GM23338 (cell line): ENCODE results near the gene WASF2. TPM values are rescaled to one million over a fixed set of nuclear protein-coding genes. Genes with fewer than 3 reads are reported as not detected.

Experiments used
- ATAC-seq: fragments of 200-7000 bp; cut with Tn5 transposase; 3 replicates; pipeline ENCODE4 v1.9.1; 2020
- DNase-seq: peaks from one replicate; pipeline ENCODE4 v3.0.0-alpha.2; 2015; ENCODE audit warnings: low spot score
- H2AFZ ChIP-seq: fragments of 200-600 bp; sonication (generic); 2 replicates; pipeline ENCODE4 v1.8.0; 2016; ENCODE audit warnings: antibody characterized with exemption, mild to moderate bottlenecking, moderate library complexity
- H3F3A ChIP-seq: fragments of 200-600 bp; sonication (generic); replicated peaks from 2 replicates; pipeline ENCODE4 v1.8.0; 2017; ENCODE audit warnings: antibody characterized with exemption, mixed run types, low read depth
- H3K27ac ChIP-seq: fragments of 200-600 bp; sonication (generic); 2 replicates; pipeline ENCODE4 v1.6.1; 2016; ENCODE audit warnings: low read depth
- H3K27me3 ChIP-seq: fragments of 200-600 bp; sonication (generic); 2 replicates; pipeline ENCODE4 v1.8.0; 2016; ENCODE audit warnings: mild to moderate bottlenecking, mixed run types, moderate library complexity; ENCODE audit not compliant: insufficient read depth
- H3K36me3 ChIP-seq: fragments of 200-600 bp; sonication (generic); 2 replicates; pipeline ENCODE4 v1.8.0; 2016; ENCODE audit warnings: mild to moderate bottlenecking; ENCODE audit not compliant: insufficient read depth
- H3K4me1 ChIP-seq: fragments of 200-600 bp; sonication (generic); 2 replicates; pipeline ENCODE4 v1.8.0; 2016; ENCODE audit warnings: mild to moderate bottlenecking, moderate library complexity; ENCODE audit not compliant: insufficient read depth
- H3K4me2 ChIP-seq: fragments of 200-600 bp; sonication (generic); 2 replicates; pipeline ENCODE4 v1.7.1; 2017; ENCODE audit warnings: mixed run types
- H3K4me3 ChIP-seq: fragments of 200-600 bp; sonication (generic); 2 replicates; pipeline ENCODE4 v1.6.1; 2016; ENCODE audit warnings: mixed run types
- H3K79me2 ChIP-seq: fragments of 200-600 bp; sonication (generic); replicated peaks from 2 replicates; pipeline ENCODE4 v1.8.0; 2017; ENCODE audit warnings: mild to moderate bottlenecking; ENCODE audit not compliant: insufficient read depth
- H3K9me2 ChIP-seq: fragments of 200-600 bp; sonication (generic); 2 replicates; pipeline ENCODE4 v1.8.0; 2017; ENCODE audit not compliant: insufficient read depth
- H4K20me1 ChIP-seq: fragments of 200-600 bp; sonication (generic); replicated peaks from 2 replicates; pipeline ENCODE4 v1.8.0; 2017; ENCODE audit warnings: mild to moderate bottlenecking; ENCODE audit not compliant: insufficient read depth
- H3K27ac Mint-ChIP-seq: 2 replicates; pipeline ENCODE4 v1.8.0; 2020; ENCODE audit warnings: inconsistent platforms, mild to moderate bottlenecking, moderate library complexity, mixed read lengths
- H3K27me3 Mint-ChIP-seq: 3 replicates; pipeline ENCODE4 v1.8.0; 2022; ENCODE audit warnings: low read depth, mild to moderate bottlenecking, moderate library complexity, mixed read lengths, inconsistent platforms; ENCODE audit not compliant: insufficient read depth, poor library complexity
- H3K36me3 Mint-ChIP-seq: 3 replicates; pipeline ENCODE4 v1.8.0; 2021; ENCODE audit warnings: low read depth, mild to moderate bottlenecking, inconsistent platforms, moderate library complexity, mixed read lengths
- H3K4me1 Mint-ChIP-seq: 3 replicates; pipeline ENCODE4 v1.8.0; 2020; ENCODE audit warnings: mild to moderate bottlenecking, inconsistent platforms, mixed read lengths
- H3K4me3 Mint-ChIP-seq: 3 replicates; pipeline ENCODE4 v1.8.0; 2021; ENCODE audit warnings: moderate library complexity, mild to moderate bottlenecking, inconsistent platforms, mixed read lengths
- H3K9me3 Mint-ChIP-seq: 3 replicates; pipeline ENCODE4 v1.8.0; 2020; ENCODE audit warnings: moderate library complexity, mild to moderate bottlenecking, inconsistent platforms, mixed read lengths
- CREB1 ChIP-seq: fragments of 250-450 bp; sonication (Bioruptor Pico); IDR thresholded peaks from 2 replicates; pipeline ENCODE4 v1.5.0; 2020; ENCODE audit warnings: low read depth, mild to moderate bottlenecking, moderate library complexity
- CTCF ChIP-seq, 2 experiments: fragments of 200-600 bp in 1 of 2; sonication (generic) in 1 of 2; conservative IDR thresholded peaks; 2 replicates each; pipeline versions ENCODE4 v1.5.1 to v1.6.1; 2016 to 2017; ENCODE audit warnings: antibody characterized with exemption in 2 of 2, low read depth in 2 of 2, mild to moderate bottlenecking in 2 of 2, moderate library complexity in 1 of 2
- ETS1 ChIP-seq: IDR thresholded peaks from 2 replicates; pipeline ENCODE4 v1.6.1; 2016; ENCODE audit warnings: antibody characterized with exemption
- EZH2phosphoT487 ChIP-seq: fragments of 200-600 bp; sonication (generic); IDR thresholded peaks from one replicate; pipeline ENCODE4 v1.8.1; 2018; ENCODE audit warnings: antibody characterized with exemption; ENCODE audit not compliant: unreplicated experiment
- JUNB ChIP-seq: IDR thresholded peaks from one replicate; pipeline ENCODE4 v1.6.1; 2016; ENCODE audit warnings: antibody characterized with exemption; ENCODE audit not compliant: unreplicated experiment
- NANOG ChIP-seq: IDR thresholded peaks from 2 replicates; pipeline ENCODE4 v1.6.1; 2016; ENCODE audit warnings: antibody characterized with exemption, borderline replicate concordance
- POLR2AphosphoS5 ChIP-seq: IDR thresholded peaks from 2 replicates; pipeline ENCODE4 v1.6.1; 2016; ENCODE audit warnings: antibody characterized with exemption, low read depth
- REST ChIP-seq: IDR thresholded peaks from one replicate; pipeline ENCODE4 v1.6.1; 2018; ENCODE audit warnings: antibody characterized with exemption; ENCODE audit not compliant: unreplicated experiment
- STAT1 ChIP-seq: IDR thresholded peaks from one replicate; pipeline ENCODE4 v1.6.1; 2016; ENCODE audit warnings: antibody characterized with exemption; ENCODE audit not compliant: unreplicated experiment
- ZNF114 ChIP-seq: fragments of 250-450 bp; sonication (Bioruptor Pico); IDR thresholded peaks from 2 replicates; pipeline ENCODE4 v1.5.0; 2020; ENCODE audit warnings: mild to moderate bottlenecking, moderate library complexity
- ZNF331 ChIP-seq: fragments of 250-450 bp; sonication (Bioruptor Pico); IDR thresholded peaks from 2 replicates; pipeline ENCODE4 v1.5.0; 2020; ENCODE audit warnings: low read depth, mild to moderate bottlenecking, moderate library complexity
- ZNF462 ChIP-seq: fragments of 250-450 bp; sonication (Bioruptor Pico); IDR thresholded peaks from 2 replicates; pipeline ENCODE4 v1.5.0; 2020; ENCODE audit warnings: mild to moderate bottlenecking, moderate library complexity
- polyA plus RNA-seq: library from polyadenylated mRNA; unstranded; fragments of >200 nt; fragmentation: Nextera tagmentation; extraction: Ambion mirVana; gene quantifications from 2 replicates; pipeline ENCODE4 v1.2.1, GENCODE V29; 2016
- total RNA-seq: library from RNA; depleted of rRNA; stranded (reverse); fragments of >200 nt; shearing (Covaris generic); gene quantifications from 2 replicates; pipeline ENCODE4 v1.2.3, GENCODE V29; 2014

Gene WASF2
- total and polyA plus RNA-seq, 2 experiments from 2014 or later, result 40.9 to 95.6 TPM

GRCh38 chr1:27478098-27478497, 11.9 kb downstream of the WASF2 start:
- Mint-ChIP-seq H3K4me1 (peaks cover 32% of the 10 kb centered on the region), H3K27ac (no peak overlapping the region), H3K36me3 (peaks cover 3% of the 10 kb centered on the region; the same call in 1 of the 3 replicates), H3K4me3 (no peak overlapping the region), H3K9me3 (no peaks in the 10 kb centered on the region), H3K27me3 (peaks cover 1% of the 10 kb centered on the region)
- peaks cover 30% of the 10 kb centered on the region for H3K4me1 ChIP-seq
- no peak overlapping the region for H3K4me2 ChIP-seq
- no peak overlapping the region for H2AFZ ChIP-seq
- TF ChIP-seq STAT1, result no peak
- no peak for TF ChIP-seq ZNF462 (CRISPR knock-in tag)
- no peak for TF ChIP-seq NANOG
- TF ChIP-seq ETS1, result no peak
- TF ChIP-seq JUNB, result no peak
- TF ChIP-seq CREB1, result no peak
- no peak for TF ChIP-seq ZNF114 (CRISPR knock-in tag)
- TF ChIP-seq EZH2phosphoT487, result no peak
- TF ChIP-seq CTCF (conservative IDR thresholded peaks at IDR 0.05; ENCODE audit: low read depth in 2 of 2), result no peak
- TF ChIP-seq ZNF331, result no peak
- TF ChIP-seq POLR2AphosphoS5, result no peak
- TF ChIP-seq REST, result no peak
- H3K4me3 ChIP-seq, result no peak overlapping the region
- H4K20me1 ChIP-seq, result peaks cover 12% of the 10 kb centered on the region; the same call in 1 of the 2 replicates
- H3K9me2 ChIP-seq, result no peaks in the 10 kb centered on the region
- H3K36me3 ChIP-seq, result no peaks in the 10 kb centered on the region
- H3K79me2 ChIP-seq, result peaks cover 94% of the 10 kb centered on the region
- ATAC-seq (no peak), DNase-seq (no peak)
- H3F3A ChIP-seq, result peaks cover 10% of the 10 kb centered on the region; the same call in 1 of the 2 replicates
- peak overlapping the region; percentile 7; the same call in 1 of the 2 replicates for H3K27ac ChIP-seq
- no peaks in the 10 kb centered on the region for H3K27me3 ChIP-seq
